UCSD-AML1 (cell line): ENCODE measurements around the gene NOM1.
"Not testable (repeated sequence)": the region's sequence is repeated elsewhere in the genome, so short reads cannot be mapped to it uniquely, and the experiment has no call there.

ENCODE experiments used
- DNase-seq: peaks from one replicate; lab custom pipeline; 2025; ENCODE audit not compliant: unreplicated experiment; lab: John Stamatoyannopoulos, UW

NOM1 gene

DNA sequence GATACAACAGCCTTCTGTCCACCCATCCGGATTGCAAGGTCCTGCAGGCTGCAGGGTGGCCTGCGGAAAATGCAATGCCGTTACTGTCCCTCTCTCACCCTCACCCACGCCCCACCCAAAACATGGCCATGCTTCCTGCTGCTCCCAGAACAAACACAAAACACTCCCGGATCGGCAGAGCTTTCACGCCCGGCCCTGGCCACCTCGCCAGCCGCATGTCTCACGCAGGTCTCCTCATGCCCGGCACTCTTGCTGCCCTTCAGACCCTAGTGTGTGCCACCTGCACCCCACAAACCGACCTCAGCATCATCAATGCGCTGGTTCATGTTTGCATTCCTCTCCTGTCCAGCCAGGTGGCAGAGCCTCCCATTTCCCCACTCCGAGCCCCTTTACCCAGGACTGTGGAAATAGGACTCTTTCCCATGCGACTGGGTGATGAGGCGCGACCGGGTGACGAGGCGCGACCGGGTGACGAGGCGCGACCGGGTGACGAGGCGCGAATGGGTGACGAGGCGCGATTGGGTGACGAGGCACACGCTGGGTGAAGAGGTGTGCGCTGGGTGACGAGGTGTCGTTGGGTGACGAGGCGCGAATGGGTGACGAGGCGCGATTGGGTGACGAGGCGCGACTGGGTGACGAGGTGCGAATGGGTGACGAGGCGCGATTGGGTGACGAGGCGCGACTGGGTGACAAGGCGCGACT, 8.9 kb upstream of the NOM1 start:
- DNase-seq: no peak

DNA sequence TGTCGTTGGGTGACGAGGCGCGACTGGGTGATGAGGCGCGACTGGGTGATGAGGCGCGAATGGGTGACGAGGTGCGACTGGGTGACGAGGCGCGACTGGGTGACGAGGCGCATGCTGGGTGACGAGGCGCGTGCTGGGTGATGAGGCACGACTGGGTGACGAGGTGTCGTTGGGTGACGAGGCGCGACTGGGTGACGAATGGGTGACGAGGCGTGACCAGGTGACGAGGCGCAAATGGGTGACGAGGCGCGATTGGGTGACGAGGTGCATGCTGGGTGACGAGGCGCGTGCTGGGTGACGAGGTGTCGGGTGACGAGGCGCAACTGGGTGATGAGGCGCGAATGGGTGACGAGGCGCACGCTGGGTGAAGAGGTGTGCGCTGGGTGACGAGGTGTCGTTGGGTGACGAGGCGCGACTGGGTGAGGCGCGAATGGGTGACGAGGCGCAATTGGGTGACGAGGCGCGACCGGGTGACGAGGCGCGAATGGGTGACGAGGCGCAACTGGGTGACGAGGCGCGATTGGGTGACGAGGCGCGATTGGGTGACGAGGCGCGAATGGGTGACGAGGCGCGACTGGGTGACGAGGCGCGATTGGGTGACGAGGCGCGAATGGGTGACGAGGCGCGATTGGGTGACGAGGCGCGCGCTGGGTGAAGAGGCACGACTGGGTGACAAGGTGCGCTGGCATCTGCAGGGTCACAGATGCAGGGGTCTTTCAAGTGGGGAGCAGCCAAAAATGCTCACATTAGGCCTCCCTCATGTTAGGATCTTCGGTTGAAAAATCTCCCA, 7.9 kb upstream of the NOM1 start:
- DNase-seq: no peak

DNA sequence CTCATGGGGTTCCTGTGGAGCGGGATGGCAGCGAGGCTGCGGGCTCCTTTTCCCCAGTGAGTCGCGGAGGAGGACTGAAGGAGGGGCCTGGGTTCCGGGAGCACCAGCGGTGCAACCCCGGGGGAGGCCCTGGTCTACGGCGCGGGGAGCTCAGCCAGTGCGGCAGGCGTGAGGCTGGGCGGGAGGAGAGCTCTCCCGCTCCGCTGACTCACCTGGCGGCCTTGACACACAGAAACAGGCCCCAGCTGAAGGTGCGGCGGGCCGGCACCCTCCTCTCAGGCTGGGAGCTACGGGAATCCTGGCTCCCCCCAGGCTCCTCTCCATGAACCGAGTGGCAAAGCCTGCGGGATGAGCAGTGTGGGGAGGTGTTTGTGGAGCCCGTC, 6.8 kb upstream of the NOM1 start:
- no peak for DNase-seq

DNA sequence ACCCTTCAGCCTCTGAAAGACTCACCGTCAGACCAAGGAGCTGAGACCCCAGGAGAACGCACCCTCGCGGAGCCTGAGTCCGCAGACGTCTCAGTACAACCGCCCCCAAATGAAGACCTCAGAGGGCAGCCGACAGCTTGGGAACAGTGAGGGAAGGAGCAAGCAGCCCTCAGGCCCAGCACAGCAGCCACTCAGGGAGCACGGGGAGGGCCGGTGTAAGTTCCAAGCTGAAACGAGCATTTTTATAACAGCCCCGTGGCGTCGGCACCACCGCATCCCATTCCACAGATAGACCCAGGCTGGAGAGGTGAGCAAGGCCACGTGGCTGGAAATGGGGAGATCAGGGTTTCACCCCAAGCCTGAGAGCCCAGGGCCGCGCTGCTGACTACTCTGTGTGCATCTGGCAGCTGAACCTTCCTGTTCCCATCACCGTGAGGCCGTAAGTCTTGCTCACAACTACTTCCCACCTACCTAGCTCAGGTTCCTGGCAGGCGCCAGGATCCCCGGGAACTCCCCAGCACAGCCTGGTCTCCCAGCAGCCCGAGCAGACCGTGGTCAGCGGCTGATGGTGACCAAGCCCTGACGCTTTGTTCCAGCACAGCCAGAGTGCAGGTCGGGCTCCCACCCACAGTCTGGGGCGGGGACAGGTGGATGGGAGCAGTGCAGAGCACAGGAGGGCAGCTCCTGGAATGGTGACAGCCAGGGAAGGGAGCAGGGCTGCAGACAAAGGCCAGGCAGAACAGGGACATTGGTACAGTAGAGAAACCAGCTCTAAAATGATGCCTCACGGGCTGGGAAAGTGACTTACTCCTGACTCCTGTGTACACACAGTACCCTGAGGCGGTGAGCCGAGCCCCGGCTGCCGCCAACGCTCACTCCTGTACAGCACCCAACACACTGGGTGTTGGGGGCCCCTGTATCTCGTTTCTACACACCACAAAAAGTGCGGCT, 6.1 kb upstream of the NOM1 start:
- DNase-seq: no peak

DNA sequence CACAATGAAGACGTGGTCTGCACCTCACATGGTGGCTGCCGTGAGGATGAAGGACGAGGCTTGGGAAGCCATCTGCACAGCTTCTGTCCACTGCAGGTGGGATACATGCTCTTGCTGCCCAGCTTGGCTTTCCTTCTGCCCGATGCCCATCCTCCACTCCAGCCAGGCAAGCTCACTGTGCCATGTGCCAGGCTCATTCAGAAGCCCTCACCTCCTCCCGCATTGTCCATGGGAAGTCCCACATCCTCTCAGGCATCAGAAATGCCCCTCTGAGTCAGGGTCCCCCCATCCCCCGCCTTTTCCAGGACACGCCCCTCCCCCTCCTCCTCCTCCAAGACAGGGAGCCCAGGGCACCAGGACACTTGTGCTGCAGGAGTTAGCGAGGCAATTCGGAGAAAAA, 4.6 kb upstream of the NOM1 start:
- no peak for DNase-seq

DNA sequence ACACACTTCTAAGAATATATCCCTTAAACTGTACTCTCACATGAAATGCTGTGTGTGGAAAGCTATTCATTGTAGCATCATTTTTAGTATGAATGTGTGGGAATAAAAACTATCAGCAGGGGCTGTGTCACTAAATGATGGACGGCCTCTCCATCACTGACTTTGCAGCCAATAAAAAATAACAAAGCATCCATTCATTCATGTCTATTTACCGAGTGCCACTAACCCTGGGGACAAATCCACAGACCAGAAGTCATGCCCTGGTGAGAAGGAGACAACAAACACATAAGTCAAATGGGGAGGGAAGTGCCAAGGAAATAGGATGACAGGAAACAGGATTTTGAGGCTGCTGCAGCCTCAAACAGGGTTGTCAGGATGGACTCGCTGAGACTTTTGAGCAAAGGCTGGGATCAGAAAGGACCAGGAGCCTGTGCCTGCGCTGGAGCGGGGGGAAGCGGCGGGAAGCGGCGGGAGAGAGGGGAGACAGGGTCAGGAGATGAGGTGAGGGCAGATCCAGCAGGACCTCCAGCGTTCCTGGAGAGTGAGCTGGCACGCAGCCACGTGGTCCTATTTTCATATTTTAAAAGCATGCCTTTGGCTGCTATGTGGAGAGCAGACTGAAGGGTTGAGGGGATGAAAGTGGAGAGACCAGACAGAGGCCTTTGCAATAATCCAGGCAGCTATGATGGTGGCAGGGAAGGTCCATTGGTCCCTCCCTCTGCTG, 2.2 kb upstream of the NOM1 start:
- no peak for DNase-seq

DNA sequence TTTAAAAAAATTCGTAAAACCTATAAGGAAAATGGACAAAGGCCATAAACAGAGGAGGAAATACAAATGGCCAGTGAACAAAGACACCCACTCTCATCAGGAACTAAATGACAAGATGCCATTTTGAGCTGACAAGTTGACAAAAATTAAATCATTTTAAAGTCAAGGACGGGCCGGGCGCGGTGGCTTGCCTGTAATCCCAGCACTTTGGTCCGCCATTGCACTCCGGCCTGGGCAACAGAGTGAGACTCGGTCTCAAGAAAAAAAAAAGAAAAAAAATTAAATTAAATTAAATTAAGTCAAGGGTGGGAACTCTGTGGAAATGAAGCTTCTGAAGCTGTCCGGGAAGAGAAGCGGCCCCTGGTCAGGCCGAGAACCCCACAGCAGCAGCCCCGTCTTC, 1.2 kb upstream of the NOM1 start:
- DNase-seq: no peak

DNA sequence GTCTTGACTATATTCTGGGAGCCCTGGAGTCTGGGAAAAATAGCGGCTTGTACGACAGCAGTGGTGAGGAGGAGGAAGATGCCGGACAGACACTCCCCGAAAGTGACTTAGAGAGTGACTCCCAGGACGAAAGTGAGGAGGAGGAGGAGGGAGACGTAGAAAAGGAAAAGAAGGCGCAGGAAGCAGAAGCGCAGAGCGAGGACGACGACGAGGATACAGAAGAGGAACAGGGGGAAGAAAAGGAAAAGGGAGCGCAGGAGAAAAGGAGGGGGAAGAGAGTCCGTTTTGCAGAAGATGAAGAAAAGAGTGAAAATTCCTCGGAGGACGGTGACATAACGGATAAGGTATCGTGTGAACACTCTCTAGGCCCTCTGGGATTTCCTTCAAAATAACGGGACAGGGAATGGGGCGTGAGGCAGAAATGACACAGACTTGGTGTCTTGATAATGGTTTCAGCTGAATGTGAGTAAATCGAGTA, 908 bp downstream of the NOM1 start:
- no peak for DNase-seq

DNA sequence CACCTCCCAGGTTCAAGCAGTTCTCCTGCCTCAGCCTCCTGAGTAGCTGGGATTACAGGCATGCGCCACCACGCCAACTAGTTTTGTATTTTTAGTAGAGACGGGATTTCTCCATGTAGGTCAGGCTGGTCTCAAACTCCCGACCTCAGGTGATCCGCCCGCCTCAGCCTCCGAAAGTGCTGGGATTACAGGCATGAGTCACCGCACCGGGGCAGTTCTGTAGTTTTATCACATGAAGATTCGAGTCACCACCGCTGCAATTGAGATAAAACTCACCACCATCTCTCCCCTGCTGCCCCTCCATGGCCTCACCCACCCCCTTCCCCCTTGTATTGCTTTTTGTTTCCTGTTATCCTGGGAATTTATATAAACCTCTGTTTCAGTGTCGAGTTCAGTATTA, 3.7 kb downstream of the NOM1 start:
- not testable (repeated sequence) for DNase-seq

DNA sequence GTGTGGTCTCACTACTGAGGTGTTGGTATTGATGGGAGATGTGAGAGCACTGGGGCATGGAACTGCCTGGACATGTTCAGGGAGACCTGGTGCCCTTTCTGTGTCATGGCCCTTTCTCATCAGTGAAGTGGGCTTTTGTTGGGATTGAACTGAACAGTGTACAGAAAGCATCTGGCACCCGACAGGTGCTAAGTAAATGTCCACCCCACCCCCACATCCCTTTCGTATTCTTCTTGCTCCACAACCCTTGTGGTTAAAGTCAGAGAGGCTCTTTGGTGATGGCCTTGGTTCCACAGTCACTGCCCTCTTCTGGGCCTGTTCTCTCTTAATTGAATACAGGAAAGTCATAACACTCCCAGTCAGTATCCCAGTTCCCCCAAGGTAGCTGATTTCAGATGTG, 5.4 kb downstream of the NOM1 start:
- no peak for DNase-seq

DNA sequence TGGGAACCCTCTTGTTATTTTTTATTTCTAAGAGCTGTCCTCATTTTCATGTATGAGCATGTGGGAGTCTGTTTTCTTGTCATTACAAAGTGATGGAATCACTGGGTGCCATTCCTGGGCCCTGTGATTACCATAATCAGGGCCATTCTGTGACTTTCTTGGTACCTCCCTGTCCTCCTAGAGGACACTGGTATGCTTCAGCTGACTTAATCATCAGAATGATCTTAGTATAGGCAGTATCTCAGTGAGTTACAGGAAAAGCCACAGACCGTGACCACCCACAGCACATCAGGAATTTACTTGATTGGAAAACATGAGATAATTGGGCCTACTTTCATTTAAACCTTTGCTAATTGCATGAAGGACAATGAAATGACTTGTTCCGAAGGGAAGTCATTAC, 7.2 kb downstream of the NOM1 start:
- no peak for DNase-seq

DNA sequence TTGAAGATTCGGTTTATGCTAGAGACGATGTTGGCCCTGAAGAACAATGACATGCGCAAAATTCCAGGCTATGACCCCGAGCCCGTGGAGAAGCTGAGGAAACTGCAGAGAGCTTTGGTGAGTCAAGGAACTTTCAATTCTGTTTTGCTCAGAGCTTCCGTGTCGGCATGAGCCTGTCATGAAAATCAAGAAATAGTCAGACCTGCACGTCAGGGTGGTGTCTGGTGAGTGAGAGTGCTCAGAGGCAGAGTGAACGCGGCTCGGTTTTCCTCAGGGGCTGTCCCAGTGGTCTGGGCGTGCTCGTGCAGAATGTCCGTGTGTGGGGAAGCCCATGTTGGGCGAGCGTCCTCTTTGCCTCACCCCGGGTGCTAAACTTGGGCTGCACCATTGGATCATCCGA, 12.6 kb downstream of the NOM1 start:
- DNase-seq: no peak

DNA sequence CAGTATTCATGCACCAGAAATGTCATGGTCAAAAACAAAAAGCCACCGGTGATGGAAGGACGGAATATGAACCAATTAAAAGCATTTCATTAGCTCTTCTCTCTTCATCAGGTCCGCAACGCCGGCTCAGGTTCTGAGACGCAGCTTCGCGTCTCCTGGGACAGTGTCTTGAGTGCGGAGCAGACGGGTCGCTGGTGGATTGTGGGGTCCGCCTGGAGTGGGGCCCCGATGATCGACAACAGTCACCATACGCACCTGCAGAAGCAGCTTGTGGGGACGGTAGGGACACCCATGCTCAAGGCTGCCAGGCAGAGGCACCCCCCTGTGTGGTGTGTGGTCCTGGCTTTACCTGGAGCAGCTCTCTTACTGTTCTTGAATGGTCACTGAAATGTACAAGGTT, 13.4 kb downstream of the NOM1 start:
- no peak for DNase-seq

DNA sequence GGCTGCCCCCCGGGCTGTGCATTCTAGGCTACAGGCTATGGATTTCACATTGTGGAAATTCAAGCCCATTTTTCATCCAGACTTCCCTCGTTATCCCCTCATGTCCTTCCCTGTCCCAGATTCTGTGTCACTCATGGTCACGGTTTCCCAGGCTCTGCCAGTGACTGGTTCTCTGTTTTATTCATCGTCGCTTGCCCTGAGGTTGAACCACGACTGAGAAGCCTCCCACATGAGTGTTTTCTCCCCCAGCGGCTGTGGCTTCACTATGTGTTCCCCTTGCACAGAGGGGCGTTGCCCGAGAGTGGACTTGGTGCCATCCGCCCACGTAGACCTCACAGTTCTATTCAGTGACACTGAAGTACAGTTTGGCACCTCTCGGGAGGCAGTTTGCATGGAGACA, 14.0 kb downstream of the NOM1 start:
- no peak for DNase-seq

DNA sequence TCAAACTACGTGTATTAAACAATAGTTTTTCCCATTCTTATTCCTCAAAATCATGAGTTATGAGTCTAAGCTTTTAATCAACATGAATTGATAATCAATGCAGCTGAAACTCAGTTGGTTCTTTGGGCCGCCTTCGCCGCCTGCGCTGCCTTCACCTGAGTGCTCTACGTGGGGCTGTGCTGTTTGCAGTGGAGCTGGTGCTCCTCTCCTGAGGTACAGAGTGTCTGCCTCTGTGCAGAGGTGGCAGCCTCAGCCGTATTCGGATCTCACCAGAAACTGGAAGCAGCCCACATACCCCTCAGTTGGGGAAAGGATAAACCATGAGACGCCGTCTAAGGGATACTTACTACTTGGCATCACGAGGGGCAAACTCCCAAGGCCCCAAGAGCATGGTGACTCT, 15.5 kb downstream of the NOM1 start:
- no peak for DNase-seq

DNA sequence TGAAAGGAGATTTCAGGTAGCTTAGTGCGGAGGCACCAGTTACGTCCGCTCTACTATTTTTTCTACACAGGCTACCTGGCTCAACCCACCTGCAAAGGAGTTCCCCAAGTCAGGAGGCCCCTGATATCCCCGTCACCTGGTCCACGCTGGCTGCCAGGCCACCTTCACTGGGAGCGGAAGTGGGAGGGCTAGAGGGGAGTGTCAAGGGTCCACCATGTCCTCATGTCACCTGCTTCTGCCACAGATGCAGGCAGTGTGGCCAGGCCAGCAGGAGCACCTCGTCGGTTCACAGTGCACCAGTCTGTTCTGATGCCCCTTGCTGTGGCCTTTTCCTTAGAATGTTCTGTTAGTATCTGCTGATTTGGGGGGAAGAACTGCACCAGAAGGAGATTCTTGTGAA, 16.9 kb downstream of the NOM1 start:
- DNase-seq: no peak

DNA sequence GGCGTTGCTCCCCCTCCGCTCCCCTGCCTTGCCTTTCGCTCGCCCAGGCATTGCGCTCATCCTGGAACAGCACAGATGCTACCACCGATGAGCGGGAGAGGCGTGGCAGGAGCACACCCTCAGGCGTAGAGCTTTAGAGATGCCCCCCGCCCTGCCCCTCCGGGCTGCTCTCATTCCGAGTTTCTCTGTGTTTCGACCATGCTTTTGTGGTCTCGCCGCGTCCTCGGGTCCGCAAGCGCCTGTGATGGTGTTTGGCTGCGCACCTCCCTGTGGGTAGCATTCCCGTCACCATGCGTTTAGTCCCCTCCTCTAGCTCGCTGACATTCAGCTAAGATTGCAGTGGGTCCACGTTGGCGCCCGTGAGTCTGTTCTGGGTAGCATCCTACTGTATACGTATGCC, 18.7 kb downstream of the NOM1 start:
- no peak for DNase-seq

DNA sequence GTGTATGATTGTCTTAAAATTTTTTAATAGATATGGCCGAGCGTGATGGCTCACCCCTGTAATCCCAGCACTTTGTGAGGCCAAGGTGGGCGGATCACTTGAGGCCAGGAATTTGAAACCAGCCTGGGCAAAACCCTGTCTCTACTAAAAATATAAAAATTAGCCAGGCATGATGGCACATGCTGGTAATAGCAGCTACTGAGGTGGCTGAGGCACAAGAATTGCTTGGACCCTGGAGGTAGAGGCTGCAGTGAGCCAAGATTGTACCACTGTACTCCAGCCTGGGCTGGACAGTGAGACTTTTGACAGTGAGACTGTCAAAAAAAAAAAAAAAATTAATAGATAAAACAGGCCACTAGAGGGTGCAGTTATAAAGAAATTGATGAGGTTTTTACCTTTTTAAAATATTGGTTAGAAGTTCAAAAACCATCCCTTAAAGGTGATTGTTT, 20.5 kb downstream of the NOM1 start:
- no peak for DNase-seq

DNA sequence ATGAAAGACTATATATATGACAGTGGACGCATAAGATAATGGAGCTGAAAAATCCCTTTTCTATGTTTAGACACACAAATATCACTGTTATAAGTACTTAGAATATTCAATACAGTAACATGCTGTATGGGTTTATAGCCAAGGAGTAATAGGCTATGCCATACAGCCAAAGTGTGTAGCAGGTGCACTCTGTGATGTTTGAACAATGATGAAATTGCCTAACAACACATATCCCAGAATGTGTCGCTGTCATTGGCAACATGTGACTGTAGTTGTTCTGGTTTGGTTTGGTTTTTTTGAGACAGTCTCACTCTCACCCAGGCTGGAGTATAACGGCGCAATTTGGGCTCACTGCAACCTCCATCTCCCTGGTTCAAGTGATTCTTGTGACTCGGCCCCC, 26.1 kb downstream of the NOM1 start:
- DNase-seq: no peak

DNA sequence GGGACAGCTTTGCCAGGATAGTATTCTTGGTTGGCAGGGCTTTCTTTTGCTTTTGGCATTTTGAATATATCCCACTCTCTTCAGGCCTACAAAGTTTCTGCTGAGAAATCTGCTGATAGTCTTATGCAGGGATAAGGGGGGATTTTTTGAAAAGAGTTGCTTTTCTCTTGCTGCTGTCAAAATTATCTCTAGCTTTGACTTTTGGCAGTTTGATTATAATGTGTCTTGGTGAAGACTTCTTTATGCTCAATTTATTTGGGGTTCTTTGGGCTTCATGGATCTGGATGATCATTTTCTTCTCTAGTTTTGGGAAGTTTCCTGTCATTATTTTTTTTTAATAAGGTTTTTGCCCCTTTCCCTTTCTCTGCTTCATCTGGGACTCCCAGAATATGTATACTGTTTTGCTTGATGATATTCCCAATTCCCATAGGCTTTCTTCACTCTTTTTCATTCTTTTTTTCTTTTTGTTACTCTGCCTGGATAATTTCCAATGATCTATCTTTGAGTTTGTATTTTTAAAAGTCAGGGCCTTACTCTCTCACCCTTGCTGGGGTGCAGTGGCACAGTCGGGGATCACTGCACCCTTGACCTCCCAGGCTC, 29.6 kb downstream of the NOM1 start:
- no peak for DNase-seq
